Astrocyte of the spinal cord (primary cell): Measurements from ENCODE around the gene MPPE1.

ENCODE experiments used
- DNase-seq: peaks from one replicate; pipeline ENCODE4 v3.0.0; 2011; ENCODE audit warnings: low read depth, low spot score
- H3K4me3 ChIP-seq: 2 replicates; pipeline ENCODE4 v1.5.1; 2011; ENCODE audit warnings: low read depth, mild to moderate bottlenecking, low read length, moderate library complexity
- in situ Hi-C: cut with HindIII; loops from 2 replicates; pipeline ENCODE4 v1.10.0; 2017; ENCODE audit warnings: low sequenced_read_pairs
- TF ChIP-seq, protein P1 (sequence below): IDR thresholded peaks from 2 replicates; pipeline ENCODE4 v1.5.1; 2012; ENCODE audit warnings: low read depth, mild to moderate bottlenecking, low read length, inconsistent platforms

MPPE1 gene

DNA sequence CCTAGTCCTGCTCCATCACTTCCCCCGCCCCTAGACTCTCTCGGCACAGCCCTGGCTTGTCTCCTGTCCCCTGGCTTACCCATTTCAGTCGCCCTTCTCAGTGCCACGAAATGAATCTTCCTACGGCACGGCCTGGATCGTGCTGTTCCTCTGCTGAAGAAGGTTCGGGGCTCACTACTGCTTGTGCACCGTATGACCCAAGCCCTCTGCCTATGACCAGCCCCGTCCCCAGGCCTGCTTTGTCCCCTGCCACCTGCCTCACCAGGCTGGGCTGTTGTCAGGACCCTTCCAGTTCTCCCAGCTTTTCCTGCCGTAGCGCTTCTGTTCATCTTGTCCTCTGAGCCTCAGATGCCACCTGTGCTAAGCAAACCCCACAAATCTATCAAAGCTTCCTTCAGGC is 43.0 kb downstream of the MPPE1 start:
- DNase-seq = no peak
- in situ Hi-C loops = no loop called here
- H3K4me3 ChIP-seq = no peak overlapping the region
- TF ChIP-seq, protein P1, sequence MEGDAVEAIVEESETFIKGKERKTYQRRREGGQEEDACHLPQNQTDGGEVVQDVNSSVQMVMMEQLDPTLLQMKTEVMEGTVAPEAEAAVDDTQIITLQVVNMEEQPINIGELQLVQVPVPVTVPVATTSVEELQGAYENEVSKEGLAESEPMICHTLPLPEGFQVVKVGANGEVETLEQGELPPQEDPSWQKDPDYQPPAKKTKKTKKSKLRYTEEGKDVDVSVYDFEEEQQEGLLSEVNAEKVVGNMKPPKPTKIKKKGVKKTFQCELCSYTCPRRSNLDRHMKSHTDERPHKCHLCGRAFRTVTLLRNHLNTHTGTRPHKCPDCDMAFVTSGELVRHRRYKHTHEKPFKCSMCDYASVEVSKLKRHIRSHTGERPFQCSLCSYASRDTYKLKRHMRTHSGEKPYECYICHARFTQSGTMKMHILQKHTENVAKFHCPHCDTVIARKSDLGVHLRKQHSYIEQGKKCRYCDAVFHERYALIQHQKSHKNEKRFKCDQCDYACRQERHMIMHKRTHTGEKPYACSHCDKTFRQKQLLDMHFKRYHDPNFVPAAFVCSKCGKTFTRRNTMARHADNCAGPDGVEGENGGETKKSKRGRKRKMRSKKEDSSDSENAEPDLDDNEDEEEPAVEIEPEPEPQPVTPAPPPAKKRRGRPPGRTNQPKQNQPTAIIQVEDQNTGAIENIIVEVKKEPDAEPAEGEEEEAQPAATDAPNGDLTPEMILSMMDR = no peak

DNA sequence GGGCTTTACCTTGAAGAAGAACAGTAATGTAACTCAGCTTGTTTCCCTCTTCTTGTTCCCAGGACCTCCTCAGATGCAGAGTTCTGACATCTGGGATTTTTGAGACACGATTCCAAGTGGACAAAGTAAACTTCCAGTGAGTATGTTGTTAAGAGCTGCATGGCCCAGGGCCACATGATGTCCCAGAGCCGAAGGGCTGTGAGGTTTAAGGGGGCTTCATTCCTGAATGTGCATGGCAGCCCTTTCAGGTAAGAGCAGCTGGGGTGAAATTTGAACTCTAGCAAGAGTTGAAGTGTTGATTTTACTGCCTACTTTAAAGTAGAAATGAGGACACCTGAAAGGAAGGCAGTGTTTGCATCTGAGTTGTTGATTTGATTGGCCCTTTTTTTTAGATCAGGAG is 43.6 kb downstream of the MPPE1 start:
- DNase-seq = no peak
- H3K4me3 ChIP-seq = no peak overlapping the region
- TF ChIP-seq, protein P1 = no peak
- in situ Hi-C loops = no loop called here

DNA sequence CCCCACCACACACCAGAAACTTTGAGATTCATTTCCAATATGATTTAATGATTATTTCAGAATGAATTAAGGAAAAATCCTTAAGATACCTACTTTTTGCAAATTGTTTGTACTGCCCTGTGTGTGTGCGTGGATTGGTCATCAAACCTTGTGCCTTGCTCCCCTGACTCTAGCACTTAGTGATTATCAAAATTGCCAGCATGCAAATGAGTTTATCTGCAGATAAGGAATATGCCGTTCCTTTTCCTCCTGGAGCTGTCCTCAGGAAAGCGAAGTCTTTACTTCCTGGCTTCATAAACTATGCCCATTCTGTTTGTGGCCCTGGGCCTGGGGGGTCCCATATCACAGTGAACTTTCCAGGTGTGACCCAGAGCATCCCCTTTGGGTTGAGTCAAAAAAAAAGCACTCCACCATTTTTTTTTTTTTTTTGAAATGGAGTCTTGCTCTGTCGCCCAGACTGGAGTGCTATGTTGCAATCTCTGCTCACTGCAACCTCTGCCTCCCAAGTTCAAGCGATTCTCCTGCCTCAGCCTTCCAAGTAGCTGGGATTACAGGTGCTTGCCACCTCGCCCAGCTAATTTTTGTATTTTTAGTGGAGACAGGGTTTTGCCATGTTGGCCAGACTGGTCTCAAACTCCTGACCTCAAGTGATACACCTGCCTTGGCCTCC is 45.5 kb downstream of the MPPE1 start:
- no peak overlapping the region for H3K4me3 ChIP-seq
- TF ChIP-seq, protein P1 = no peak
- no peak for DNase-seq
- in situ Hi-C loops = no loop called here

DNA sequence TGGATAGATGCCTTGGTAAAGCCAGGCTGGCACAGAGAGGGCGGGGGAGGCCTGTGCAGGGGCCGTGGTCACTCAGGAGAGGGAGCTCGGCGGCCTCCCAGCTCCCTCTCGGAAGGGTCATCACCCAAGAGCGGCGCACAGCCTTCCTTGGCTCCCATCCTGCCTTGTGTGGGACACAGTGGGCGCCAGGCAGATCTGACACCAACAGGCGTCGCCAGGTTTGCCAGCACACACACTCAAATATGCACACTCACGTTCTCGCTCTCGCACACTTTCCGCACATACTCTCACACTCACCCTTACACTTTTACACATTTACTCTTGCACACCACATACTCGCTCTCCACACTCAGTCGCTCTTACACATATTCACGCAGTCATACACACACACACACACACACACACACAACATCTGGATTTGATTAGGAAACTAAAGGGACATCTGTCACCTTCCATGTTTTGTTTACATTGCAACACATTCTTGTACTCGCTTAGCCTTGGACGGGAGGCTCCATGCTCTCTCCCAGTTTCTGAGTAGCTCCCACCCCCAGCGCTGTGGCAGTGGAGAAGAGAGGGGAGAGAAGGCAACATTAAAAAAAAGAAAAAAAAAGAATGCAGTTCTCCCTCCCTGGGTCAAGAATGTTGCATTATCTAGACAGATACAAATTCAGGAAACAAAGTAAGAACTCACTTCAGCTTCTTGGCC is 46.4 kb downstream of the MPPE1 start:
- in situ Hi-C loops = no loop called here
- no peak for DNase-seq
- no peak overlapping the region for H3K4me3 ChIP-seq
- TF ChIP-seq, protein P1 = no peak

DNA sequence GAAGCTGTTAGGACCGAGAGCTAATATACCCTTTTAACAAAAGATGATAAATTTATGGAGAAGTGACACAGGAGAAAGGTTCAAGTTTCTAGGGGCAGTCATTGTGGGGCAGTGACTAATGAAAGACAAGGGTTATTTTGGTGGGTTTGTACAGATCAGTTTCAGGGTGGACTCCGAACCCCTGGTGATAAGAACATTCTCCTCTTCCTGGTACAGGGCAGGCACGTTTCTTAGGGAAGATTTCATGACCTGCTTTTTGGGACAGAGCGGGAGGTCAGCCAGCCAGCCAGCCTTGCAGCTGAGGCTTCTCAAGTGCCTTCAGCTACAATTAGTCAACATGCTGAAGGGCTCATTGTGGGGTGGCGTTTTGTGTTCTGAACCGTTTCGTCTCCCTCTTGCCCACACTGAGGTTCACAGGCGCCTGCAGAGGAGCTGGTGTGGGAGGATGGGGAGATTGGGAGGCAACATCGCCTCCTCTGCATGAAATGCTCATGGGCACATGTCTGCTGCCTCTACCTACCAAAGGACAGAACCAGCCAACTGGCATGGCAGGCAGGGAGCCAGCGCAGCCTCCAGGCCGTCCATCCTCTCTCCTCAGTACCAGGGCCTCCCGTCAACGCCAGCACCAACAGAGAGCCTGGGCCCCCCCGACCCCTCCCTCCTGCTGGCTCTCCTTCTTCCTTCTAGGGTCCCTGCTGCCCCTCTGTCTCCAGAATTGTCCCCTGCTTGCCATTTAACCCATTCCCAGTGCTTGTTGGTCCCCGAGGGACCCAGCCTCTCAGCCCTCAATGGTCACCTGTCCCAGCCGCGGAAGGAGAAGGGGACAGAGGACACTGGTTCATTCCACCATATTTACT is 47.3 kb downstream of the MPPE1 start:
- in situ Hi-C loops = no loop called here
- no peak for DNase-seq

DNA sequence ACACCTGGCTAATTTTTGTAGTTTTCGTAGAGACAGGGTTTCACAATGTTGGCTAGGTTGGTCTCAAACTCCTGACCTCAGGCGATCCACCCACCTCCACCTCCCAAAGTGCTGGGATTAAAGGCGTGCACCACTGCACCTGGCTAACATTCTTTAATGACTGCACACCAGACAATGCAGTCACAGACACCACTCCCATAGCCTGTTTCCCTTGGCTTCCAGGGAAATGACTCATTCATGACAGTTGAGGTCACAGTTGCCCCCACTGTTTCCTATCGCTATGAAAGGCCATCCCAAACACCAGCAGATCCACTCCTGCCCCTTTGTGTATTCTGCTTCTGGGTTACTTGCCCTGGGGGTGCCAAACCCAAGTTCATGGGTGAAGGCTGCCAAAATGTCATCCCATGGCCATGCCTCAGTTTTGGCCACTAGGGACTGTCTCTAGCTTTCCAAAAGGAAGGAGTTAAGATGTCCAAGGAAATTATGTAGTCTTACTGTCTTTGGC is 48.2 kb downstream of the MPPE1 start:
- in situ Hi-C loops = no loop called here
- TF ChIP-seq, protein P1 = peak; percentile 39
- H3K4me3 ChIP-seq = no peak overlapping the region
- DNase-seq = peak; percentile 85

More for the DNA sequence above, 47.3 kb downstream of the MPPE1 start:
- TF ChIP-seq, protein P1 = no peak
- H3K4me3 ChIP-seq = no peak overlapping the region
